GM10266 (cell line): Measurements from ENCODE around the gene HCK.

Source experiments
- DNase-seq: peaks from one replicate; pipeline ENCODE4 v3.0.0; 2012; ENCODE audit errors: extremely low spot score
- CTCF ChIP-seq: IDR thresholded peaks from 2 replicates; pipeline ENCODE4 v1.5.1; 2012; ENCODE audit warnings: mild to moderate bottlenecking, low read depth; ENCODE audit not compliant: control insufficient read depth, insufficient read depth; ENCODE audit errors: missing control alignments

HCK gene

GRCh38 chr20:32052090-32052777 is at the start of gene HCK:
HCK (plus strand) TSS chr20:32052242.
- DNase-seq: peak; percentile 69
- TF ChIP-seq CTCF: no peak

- no peak for TF ChIP-seq CTCF
- DNase-seq: no peak
Measured at GRCh38 chr20:32003325-32003724, 48.7 kb upstream of the HCK start.

DNA sequence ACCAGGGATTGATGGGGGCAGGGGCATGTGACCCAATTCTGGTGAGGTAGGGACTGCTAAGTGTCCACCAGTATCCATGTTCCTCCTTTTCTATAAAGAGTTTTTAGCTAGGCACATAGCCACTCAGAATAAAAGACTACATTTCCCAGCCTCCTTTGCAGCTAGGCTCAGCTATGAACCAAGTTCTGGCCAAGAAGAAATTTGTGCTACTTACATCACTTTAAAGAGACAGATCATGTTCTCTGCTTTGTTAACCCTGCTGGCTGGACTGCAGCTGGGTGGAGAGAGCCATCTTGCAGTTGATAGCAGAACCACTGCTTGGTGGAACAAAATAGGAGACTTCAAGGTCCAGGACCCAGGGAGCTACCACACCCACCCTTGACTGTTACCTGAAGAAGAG is 47.1 kb upstream of the HCK start:
- DNase-seq: no peak

DNA sequence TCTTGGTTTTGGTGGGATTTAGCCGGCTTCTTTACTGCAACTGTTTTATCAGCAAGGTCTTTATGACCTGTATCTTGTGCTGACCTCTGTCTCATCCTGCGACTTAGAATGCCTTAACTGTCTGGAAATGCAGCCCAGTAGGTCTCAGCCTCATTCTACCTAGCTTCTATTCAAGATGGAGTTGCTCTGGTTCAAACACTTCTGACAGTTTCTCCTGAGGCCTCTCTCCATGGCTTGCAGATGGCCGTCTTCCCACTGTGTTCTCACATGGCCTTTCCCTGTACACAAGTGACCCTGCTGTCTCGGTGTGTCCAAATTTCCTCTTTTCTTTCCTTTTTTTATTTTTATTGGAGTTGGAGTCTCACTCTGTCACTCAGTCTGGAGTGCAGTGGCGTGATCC is 46.0 kb upstream of the HCK start:
- no peak for DNase-seq
- no peak for TF ChIP-seq CTCF

More for the DNA sequence above, 47.1 kb upstream of the HCK start:
- TF ChIP-seq CTCF: no peak

- DNase-seq: no peak
- TF ChIP-seq CTCF: no peak
Measured at GRCh38 chr20:32006841-32007786, 44.9 kb upstream of the HCK start.

DNA sequence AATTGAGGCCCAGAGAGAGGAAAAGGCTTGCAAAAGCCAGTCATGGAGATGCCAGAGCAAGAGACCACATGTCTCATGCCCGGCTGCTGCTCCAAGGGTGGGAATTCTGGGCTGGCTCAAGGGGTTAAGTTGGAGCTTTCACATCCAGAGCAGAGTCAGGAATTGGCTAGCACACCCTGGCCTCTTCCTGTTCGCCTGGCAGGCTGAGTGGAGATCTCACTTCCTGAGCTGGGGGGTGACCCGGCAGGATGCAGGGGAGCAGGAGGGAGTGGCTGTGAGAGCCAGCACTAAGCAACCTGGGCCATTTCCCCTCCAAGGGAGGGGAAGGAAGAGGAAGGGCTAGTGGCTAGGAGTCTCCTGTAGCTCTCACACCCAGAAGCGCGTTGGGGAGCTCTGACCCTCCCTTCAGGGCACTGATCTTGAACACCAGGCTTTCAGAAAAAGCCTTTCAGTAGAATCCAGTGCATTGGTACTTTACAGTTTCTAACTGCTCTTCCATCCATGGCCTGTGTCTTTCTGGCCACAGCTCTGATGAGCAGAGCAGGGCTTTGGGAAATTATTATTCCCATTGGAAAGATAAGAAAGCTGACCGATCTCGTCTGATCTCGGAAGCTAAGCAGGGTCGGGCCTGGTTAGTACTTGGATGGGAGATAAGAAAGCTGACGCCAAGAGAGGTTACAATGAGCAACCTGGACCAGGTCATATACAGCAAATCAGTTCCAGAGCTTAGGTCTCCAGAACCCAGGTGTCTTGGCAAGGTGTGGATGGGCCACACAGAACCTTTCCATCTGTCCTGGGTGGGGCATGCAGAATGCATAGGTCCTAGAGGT is 44.0 kb upstream of the HCK start:
- no peak for DNase-seq
- no peak for TF ChIP-seq CTCF
